HG02610 (cell line): Measurements from ENCODE around the gene MOB1B.
"Not testable (repeated sequence)": the region's sequence is repeated elsewhere in the genome, so short reads cannot be mapped to it uniquely, and the experiment has no call there.

Source experiments
- ATAC-seq: cut with Tn5 transposase; IDR thresholded peaks from one replicate; pipeline ENCODE4 v1.9.1; 2021; ENCODE audit warnings: mild to moderate bottlenecking, moderate library complexity; ENCODE audit not compliant: unreplicated experiment

MOB1B gene

GRCh38 chr4:70948665-70949260 lies 46.6 kb downstream of the MOB1B start:
- ATAC-seq = peak; percentile 57

- ATAC-seq = peak; percentile 56
Measured at GRCh38 chr4:70954032-70954431, 51.9 kb downstream of the MOB1B start.

GRCh38 chr4:70956549-70957210 lies 54.5 kb downstream of the MOB1B start:
- ATAC-seq = no peak

- no peak for ATAC-seq
Measured at GRCh38 chr4:70958681-70959080, 56.5 kb downstream of the MOB1B start.

GRCh38 chr4:70969076-70969475 lies 66.9 kb downstream of the MOB1B start:
- ATAC-seq = no peak

GRCh38 chr4:70976252-70976651 lies 74.1 kb downstream of the MOB1B start:
- no peak for ATAC-seq

GRCh38 chr4:70979445-70980008 lies 77.4 kb downstream of the MOB1B start:
- peak; percentile 69 for ATAC-seq

- peak; percentile 7 for ATAC-seq
Measured at GRCh38 chr4:70980196-70980595, 78.0 kb downstream of the MOB1B start.

GRCh38 chr4:70984106-70984505 lies 81.9 kb downstream of the MOB1B start:
- no peak for ATAC-seq

GRCh38 chr4:70984589-70984988 lies 82.4 kb downstream of the MOB1B start:
- ATAC-seq = no peak

- no peak for ATAC-seq
Measured at GRCh38 chr4:70991596-70991995, 89.4 kb downstream of the MOB1B start.

- ATAC-seq = no peak
Measured at GRCh38 chr4:70992391-70992881, 90.3 kb downstream of the MOB1B start.

- peak; percentile 86 for ATAC-seq
Measured at GRCh38 chr4:70993181-70994068, 91.3 kb downstream of the MOB1B start, which contains the start of gene DCK. Gene DCK (plus strand): TSS chr4:70993649. CDS start chr4:70993836, 187 bp downstream.

GRCh38 chr4:70994069-70994366 lies 91.8 kb downstream of the MOB1B start:
- ATAC-seq = no peak

- ATAC-seq = peak; percentile 39
Measured at GRCh38 chr4:70994387-70995099, 92.4 kb downstream of the MOB1B start.

GRCh38 chr4:70996018-70996360 lies 93.8 kb downstream of the MOB1B start:
- no peak for ATAC-seq

GRCh38 chr4:70997036-70997435 lies 94.9 kb downstream of the MOB1B start:
- no peak for ATAC-seq

- ATAC-seq = no peak
Measured at GRCh38 chr4:70997546-70997945, 95.4 kb downstream of the MOB1B start.

- not testable (repeated sequence) for ATAC-seq
Measured at GRCh38 chr4:70999639-71000038, 97.5 kb downstream of the MOB1B start.

GRCh38 chr4:71001363-71001762 lies 99.2 kb downstream of the MOB1B start:
- not testable (repeated sequence) for ATAC-seq
